SK-N-SH treated with all-trans-retinoic acid at 6 μM for 48 hours (cell line): ENCODE results near the gene RSPRY1.
"Not testable (repeated sequence)": the region's sequence is repeated elsewhere in the genome, so short reads cannot be mapped to it uniquely, and the experiment has no call there.

Experiments used
- ARNTL ChIP-seq: fragments of 450-650 bp; formaldehyde crosslinking; IDR thresholded peaks from 2 replicates; pipeline ENCODE4 v1.5.0; 2020; ENCODE audit warnings: low read depth, mild to moderate bottlenecking, moderate library complexity, borderline replicate concordance
- BACH2 ChIP-seq: fragments of 250-450 bp; sonication (Bioruptor Pico); IDR thresholded peaks from 2 replicates; pipeline ENCODE4 v1.9.0; 2021; ENCODE audit warnings: mild to moderate bottlenecking, borderline replicate concordance
- SNAI2 ChIP-seq: fragments of 250-450 bp; sonication (Bioruptor Pico); IDR thresholded peaks from 2 replicates; pipeline ENCODE4 v1.5.0; 2020; ENCODE audit warnings: mild to moderate bottlenecking, moderate library complexity
- TCF4 ChIP-seq: fragments of 250-450 bp; sonication (Bioruptor Pico); IDR thresholded peaks from 2 replicates; pipeline ENCODE4 v1.8.0; 2021; ENCODE audit warnings: mild to moderate bottlenecking, moderate library complexity, borderline replicate concordance
- TOX ChIP-seq: fragments of 250-450 bp; sonication (Bioruptor Pico); IDR thresholded peaks from 2 replicates; pipeline ENCODE4 v1.8.0; 2021; ENCODE audit warnings: mild to moderate bottlenecking, moderate library complexity, borderline replicate concordance
- ZFP30 ChIP-seq: fragments of 450-650 bp; formaldehyde crosslinking; IDR thresholded peaks from 2 replicates; pipeline ENCODE4 v1.5.0; 2022; ENCODE audit warnings: mild to moderate bottlenecking, moderate library complexity
- ZNF70 ChIP-seq: fragments of 450-650 bp; formaldehyde crosslinking; IDR thresholded peaks from 2 replicates; pipeline ENCODE4 v1.5.0; 2020; ENCODE audit warnings: mild to moderate bottlenecking, moderate library complexity
- TF ChIP-seq, protein P1 (sequence below): fragments of 250-450 bp; sonication (Bioruptor Pico); IDR thresholded peaks from 2 replicates; pipeline ENCODE4 v1.5.0; 2020; ENCODE audit warnings: mild to moderate bottlenecking, moderate library complexity
- TF ChIP-seq, protein P2 (sequence below): fragments of 250-450 bp; sonication (Bioruptor Pico); IDR thresholded peaks from 2 replicates; pipeline ENCODE4 v1.5.1; 2021; ENCODE audit warnings: mild to moderate bottlenecking, moderate library complexity
- TF ChIP-seq, protein P3 (sequence below): fragments of 250-450 bp; sonication (Bioruptor Pico); IDR thresholded peaks from 2 replicates; pipeline ENCODE4 v1.8.0; 2020; ENCODE audit warnings: mild to moderate bottlenecking, moderate library complexity, borderline replicate concordance

GRCh38 chr16:57200321-57200720 is 14.2 kb downstream of the RSPRY1 start:
- not testable (repeated sequence) for TF ChIP-seq ARNTL (CRISPR knock-in tag); TCF4 (CRISPR knock-in tag); TOX (CRISPR knock-in tag); ZFP30 (CRISPR knock-in tag); ZNF70; SNAI2; BACH2
- TF ChIP-seq, protein P1, sequence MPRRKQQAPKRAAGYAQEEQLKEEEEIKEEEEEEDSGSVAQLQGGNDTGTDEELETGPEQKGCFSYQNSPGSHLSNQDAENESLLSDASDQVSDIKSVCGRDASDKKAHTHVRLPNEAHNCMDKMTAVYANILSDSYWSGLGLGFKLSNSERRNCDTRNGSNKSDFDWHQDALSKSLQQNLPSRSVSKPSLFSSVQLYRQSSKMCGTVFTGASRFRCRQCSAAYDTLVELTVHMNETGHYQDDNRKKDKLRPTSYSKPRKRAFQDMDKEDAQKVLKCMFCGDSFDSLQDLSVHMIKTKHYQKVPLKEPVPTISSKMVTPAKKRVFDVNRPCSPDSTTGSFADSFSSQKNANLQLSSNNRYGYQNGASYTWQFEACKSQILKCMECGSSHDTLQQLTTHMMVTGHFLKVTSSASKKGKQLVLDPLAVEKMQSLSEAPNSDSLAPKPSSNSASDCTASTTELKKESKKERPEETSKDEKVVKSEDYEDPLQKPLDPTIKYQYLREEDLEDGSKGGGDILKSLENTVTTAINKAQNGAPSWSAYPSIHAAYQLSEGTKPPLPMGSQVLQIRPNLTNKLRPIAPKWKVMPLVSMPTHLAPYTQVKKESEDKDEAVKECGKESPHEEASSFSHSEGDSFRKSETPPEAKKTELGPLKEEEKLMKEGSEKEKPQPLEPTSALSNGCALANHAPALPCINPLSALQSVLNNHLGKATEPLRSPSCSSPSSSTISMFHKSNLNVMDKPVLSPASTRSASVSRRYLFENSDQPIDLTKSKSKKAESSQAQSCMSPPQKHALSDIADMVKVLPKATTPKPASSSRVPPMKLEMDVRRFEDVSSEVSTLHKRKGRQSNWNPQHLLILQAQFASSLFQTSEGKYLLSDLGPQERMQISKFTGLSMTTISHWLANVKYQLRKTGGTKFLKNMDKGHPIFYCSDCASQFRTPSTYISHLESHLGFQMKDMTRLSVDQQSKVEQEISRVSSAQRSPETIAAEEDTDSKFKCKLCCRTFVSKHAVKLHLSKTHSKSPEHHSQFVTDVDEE (CRISPR knock-in tag), result not testable (repeated sequence)
- TF ChIP-seq, protein P2, sequence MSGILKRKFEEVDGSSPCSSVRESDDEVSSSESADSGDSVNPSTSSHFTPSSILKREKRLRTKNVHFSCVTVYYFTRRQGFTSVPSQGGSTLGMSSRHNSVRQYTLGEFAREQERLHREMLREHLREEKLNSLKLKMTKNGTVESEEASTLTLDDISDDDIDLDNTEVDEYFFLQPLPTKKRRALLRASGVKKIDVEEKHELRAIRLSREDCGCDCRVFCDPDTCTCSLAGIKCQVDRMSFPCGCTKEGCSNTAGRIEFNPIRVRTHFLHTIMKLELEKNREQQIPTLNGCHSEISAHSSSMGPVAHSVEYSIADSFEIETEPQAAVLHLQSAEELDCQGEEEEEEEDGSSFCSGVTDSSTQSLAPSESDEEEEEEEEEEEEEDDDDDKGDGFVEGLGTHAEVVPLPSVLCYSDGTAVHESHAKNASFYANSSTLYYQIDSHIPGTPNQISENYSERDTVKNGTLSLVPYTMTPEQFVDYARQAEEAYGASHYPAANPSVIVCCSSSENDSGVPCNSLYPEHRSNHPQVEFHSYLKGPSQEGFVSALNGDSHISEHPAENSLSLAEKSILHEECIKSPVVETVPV (CRISPR knock-in tag), result not testable (repeated sequence)
- TF ChIP-seq, protein P3, sequence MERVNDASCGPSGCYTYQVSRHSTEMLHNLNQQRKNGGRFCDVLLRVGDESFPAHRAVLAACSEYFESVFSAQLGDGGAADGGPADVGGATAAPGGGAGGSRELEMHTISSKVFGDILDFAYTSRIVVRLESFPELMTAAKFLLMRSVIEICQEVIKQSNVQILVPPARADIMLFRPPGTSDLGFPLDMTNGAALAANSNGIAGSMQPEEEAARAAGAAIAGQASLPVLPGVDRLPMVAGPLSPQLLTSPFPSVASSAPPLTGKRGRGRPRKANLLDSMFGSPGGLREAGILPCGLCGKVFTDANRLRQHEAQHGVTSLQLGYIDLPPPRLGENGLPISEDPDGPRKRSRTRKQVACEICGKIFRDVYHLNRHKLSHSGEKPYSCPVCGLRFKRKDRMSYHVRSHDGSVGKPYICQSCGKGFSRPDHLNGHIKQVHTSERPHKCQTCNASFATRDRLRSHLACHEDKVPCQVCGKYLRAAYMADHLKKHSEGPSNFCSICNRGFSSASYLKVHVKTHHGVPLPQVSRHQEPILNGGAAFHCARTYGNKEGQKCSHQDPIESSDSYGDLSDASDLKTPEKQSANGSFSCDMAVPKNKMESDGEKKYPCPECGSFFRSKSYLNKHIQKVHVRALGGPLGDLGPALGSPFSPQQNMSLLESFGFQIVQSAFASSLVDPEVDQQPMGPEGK (CRISPR knock-in tag), result not testable (repeated sequence)
